Measurements from ENCODE around the gene MORC2.

Gene MORC2

DNA sequence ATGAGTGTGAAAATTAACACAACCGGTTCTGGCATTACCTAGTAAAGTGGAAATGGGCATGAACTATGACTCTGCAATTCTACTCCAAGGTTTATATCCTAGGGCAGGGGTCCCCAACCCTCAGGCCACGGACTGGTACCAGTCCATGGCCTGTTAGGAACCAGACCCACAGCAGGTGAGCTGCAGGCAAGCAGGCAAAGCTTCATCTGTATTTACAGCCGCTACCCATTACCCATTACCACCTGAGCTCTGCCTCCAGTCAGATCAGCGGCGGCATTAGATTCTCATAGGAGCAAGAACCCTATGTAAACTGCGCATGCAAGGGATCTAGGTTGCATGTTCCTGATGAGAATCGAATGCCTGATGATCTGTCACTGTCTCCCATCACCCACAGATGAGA, 49.8 kb downstream of the MORC2 start:
- no peaks in the 10 kb centered on the region for H3K36me3 ChIP-seq (ENCODE audit: insufficient read depth, low read length)
- H3K27me3 ChIP-seq (ENCODE audit: control insufficient read depth in 1 of 2, insufficient read depth in 2 of 2, low read length in 2 of 2) = no peaks in the 10 kb centered on the region
- peaks cover 13% of the 10 kb centered on the region for H3K4me1 ChIP-seq (ENCODE audit: insufficient read depth, low read length)
- H3K27ac ChIP-seq (ENCODE audit: low read depth, low read length) = no peak overlapping the region
- peaks cover 6% of the 10 kb centered on the region for H3K9me3 ChIP-seq (ENCODE audit: low read length)
- H3K9ac ChIP-seq (ENCODE audit: low read length) = no peak overlapping the region
- H3K4me3 ChIP-seq (ENCODE audit: low read depth in 1 of 2, low read length in 2 of 2) = no peak overlapping the region

DNA sequence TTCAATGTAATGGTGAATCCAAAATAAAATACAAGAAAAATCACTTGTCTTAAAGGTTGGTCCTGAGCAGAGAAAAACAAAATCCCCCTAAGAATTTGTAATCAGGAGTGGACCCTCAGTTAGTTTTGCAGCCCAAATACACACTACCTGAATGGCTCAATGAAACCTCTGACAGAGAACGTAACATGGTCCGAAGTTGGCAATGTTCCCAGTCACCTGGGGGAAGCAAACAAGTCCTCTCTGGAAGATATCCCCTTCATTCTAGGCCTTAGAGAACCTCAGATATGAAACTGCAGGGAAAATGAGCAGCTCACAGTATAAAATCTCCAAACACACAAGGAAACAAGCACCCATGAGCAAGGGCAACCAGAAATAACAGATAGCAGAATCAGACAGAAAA, 58.2 kb downstream of the MORC2 start:
- Histone ChIP-seq H3K27ac (ENCODE audit: low read depth, low read length) (no peak overlapping the region), H3K9me3 (ENCODE audit: low read length) (no peaks in the 10 kb centered on the region), H3K9ac (ENCODE audit: low read length) (no peak overlapping the region), H3K36me3 (ENCODE audit: insufficient read depth, low read length) (no peaks in the 10 kb centered on the region), H3K27me3 (ENCODE audit: control insufficient read depth in 1 of 2, insufficient read depth in 2 of 2, low read length in 2 of 2) (no peaks in the 10 kb centered on the region), H3K4me1 (ENCODE audit: insufficient read depth, low read length) (no peaks in the 10 kb centered on the region), H3K4me3 (ENCODE audit: low read depth in 1 of 2, low read length in 2 of 2) (no peak overlapping the region)

DNA sequence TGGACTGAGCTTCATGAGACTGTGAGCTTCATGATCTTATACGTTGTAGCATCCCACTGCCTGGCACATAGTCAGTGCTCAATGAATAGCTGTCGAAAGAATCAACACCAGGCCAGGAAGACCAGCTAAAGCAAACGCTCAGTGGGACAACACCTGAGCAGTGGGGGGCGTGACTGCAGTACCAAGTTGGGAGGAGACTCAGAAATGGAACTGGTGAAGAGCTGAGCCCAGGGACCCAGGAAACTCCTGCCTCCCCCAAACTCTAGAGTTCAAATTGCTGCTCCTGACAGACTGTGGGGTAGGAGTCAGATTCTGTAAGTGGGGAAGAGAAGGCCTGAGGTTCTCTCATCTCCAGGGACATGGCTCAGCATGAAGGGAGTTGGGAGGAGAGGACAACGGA, 59.3 kb downstream of the MORC2 start:
- H3K4me1 ChIP-seq (ENCODE audit: insufficient read depth, low read length) = no peaks in the 10 kb centered on the region
- H3K27ac ChIP-seq (ENCODE audit: low read depth, low read length) = no peak overlapping the region
- no peak overlapping the region for H3K4me3 ChIP-seq (ENCODE audit: low read depth in 1 of 2, low read length in 2 of 2)
- H3K9ac ChIP-seq (ENCODE audit: low read length) = no peak overlapping the region
- no peaks in the 10 kb centered on the region for H3K36me3 ChIP-seq (ENCODE audit: insufficient read depth, low read length)
- H3K27me3 ChIP-seq (ENCODE audit: control insufficient read depth in 1 of 2, insufficient read depth in 2 of 2, low read length in 2 of 2) = no peaks in the 10 kb centered on the region
- H3K9me3 ChIP-seq (ENCODE audit: low read length) = no peaks in the 10 kb centered on the region

DNA sequence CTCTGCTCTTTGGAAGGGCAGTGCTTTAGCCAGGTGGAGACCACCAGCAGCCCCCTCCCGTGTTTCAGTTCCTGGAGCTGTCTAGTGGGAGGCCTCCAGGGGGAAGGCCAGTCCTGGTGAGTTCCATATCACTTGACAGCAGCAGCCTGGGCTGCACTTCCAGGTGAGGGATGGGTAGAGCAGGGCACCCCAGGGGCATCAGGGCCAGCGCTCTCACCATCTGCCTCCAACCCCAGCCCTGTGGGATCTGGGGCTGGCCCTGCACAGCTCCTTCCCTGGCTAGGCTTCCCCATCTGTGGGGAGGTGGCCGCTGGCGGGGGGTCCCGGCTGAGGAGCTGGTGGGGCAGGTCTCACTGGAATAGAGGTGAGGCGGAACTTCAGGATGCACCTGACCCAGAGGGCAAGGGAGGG, 60.5 kb downstream of the MORC2 start:
- Histone ChIP-seq H3K4me1 (ENCODE audit: insufficient read depth, low read length) (no peaks in the 10 kb centered on the region), H3K36me3 (ENCODE audit: insufficient read depth, low read length) (no peaks in the 10 kb centered on the region), H3K4me3 (ENCODE audit: low read depth in 1 of 2, low read length in 2 of 2) (no peak overlapping the region)

DNA sequence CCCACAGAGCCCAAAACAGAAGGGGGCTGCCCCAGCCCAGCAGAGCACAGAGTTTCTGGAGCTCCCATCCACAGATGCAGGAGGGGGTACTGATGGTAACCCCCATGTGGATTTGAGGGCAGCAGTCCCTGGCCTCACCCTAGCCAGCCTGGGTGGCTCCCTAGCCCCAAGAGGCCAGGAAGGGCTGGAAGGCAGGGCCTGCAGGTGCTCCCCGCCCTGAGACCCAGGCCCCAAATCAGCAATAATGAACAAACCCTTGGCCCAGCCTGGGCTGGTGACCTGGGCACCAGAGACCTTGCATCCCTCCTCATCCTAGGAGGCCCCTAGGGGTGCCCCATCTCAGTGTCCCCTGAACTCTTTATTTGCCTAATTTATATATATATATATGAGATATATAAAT, 61.6 kb downstream of the MORC2 start:
- Histone ChIP-seq H3K36me3 (ENCODE audit: insufficient read depth, low read length) (no peaks in the 10 kb centered on the region), H3K9me3 (ENCODE audit: low read length) (no peaks in the 10 kb centered on the region), H3K27me3 (ENCODE audit: control insufficient read depth in 1 of 2, insufficient read depth in 2 of 2, low read length in 2 of 2) (no peaks in the 10 kb centered on the region), H3K27ac (ENCODE audit: low read depth, low read length) (no peak overlapping the region), H3K9ac (ENCODE audit: low read length) (no peak overlapping the region), H3K4me1 (ENCODE audit: insufficient read depth, low read length) (no peaks in the 10 kb centered on the region), H3K4me3 (ENCODE audit: low read depth in 1 of 2, low read length in 2 of 2) (no peak overlapping the region)

More for the DNA sequence above, 60.5 kb downstream of the MORC2 start:
- no peak overlapping the region for H3K9ac ChIP-seq (ENCODE audit: low read length)
- no peaks in the 10 kb centered on the region for H3K9me3 ChIP-seq (ENCODE audit: low read length)
- no peaks in the 10 kb centered on the region for H3K27me3 ChIP-seq (ENCODE audit: control insufficient read depth in 1 of 2, insufficient read depth in 2 of 2, low read length in 2 of 2)
- H3K27ac ChIP-seq (ENCODE audit: low read depth, low read length) = no peak overlapping the region

DNA sequence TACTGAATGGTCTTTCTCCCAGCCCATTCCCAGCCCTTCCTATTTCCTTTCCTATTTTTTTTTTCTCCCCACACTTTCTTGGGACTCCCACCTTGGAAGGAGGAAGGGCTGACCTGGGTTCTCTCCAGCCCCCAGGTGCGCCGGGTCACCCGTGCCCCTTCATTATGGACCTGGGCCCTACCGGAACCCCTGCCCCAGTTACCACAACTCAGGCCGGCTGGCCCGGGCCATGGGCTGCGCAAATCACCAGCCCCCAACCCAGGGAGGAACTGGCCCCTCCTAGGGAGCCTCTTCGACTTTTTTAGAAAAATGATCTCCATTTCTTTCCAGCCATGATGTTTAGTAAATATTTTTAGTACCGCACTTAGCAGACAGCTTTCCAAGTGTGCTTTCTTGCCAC, 62.2 kb downstream of the MORC2 start:
- Histone ChIP-seq H3K27ac (ENCODE audit: low read depth, low read length) (no peak overlapping the region), H3K4me1 (ENCODE audit: insufficient read depth, low read length) (no peaks in the 10 kb centered on the region), H3K27me3 (ENCODE audit: control insufficient read depth in 1 of 2, insufficient read depth in 2 of 2, low read length in 2 of 2) (no peaks in the 10 kb centered on the region), H3K9ac (ENCODE audit: low read length) (no peak overlapping the region), H3K36me3 (ENCODE audit: insufficient read depth, low read length) (no peaks in the 10 kb centered on the region), H3K9me3 (ENCODE audit: low read length) (no peaks in the 10 kb centered on the region), H3K4me3 (ENCODE audit: low read depth in 1 of 2, low read length in 2 of 2) (no peak overlapping the region)

DNA sequence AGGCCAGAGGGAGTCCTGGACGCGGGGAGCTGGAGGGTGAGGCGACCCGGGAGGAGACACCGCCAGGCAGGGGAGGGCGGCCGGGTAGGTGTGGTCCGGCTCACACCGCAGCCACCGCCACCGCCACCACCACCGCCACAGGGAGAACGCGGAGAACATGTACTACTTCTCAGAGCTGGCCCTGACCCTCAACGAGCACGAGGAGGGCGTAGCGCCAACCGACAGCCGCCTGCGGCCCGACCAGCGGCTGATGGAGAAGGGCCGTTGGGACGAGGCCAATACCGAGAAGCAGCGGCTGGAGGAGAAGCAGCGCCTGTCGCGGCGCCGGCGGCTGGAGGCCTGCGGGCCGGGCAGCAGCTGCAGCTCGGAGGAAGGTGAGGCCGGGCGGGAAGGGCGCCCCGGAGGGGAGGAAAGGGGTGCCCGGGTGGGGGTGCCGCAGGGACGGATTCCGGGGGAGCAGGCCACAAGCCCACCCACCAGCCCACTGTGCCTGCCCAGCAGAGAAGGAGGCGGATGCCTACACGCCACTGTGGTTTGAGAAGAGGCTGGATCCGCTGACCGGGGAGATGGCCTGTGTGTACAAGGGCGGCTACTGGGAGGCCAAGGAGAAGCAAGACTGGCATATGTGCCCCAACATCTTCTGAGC, 62.8 kb downstream of the MORC2 start:
- Histone ChIP-seq H3K4me3 (ENCODE audit: low read depth in 1 of 2, low read length in 2 of 2) (no peak overlapping the region), H3K27ac (ENCODE audit: low read depth, low read length) (no peak overlapping the region), H3K4me1 (ENCODE audit: insufficient read depth, low read length) (no peaks in the 10 kb centered on the region), H3K36me3 (ENCODE audit: insufficient read depth, low read length) (no peaks in the 10 kb centered on the region), H3K27me3 (ENCODE audit: control insufficient read depth in 1 of 2, insufficient read depth in 2 of 2, low read length in 2 of 2) (no peaks in the 10 kb centered on the region), H3K9me3 (ENCODE audit: low read length) (no peaks in the 10 kb centered on the region), H3K9ac (ENCODE audit: low read length) (no peak overlapping the region)

DNA sequence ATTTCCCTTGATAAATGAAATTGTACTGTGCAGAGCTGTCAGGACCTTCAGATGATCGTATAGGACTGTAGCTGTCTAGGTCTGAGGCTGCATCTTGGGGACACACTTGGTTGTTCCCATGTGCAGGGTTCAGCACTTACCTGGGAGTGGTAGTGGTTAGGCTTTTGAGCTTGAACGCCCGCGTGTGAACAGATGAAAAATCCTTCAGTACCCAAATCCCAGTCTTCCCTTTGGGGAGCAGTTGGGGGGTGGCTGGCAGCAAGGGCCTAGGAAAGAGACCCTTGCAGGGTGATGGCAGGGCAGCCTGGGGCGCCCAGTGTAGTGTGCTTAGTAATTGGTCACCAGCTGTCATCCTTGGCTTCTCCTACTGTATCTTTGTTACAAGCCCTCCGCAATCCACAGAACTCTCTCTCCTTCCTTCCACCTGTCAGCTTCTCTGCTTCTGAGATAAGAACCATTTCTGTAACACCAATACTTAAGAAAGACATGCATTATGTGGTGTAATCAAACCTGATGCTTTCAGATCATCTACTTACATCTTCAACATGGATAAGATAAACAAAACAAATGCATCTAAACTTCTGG, 64.6 kb downstream of the MORC2 start:
- no peaks in the 10 kb centered on the region for H3K36me3 ChIP-seq (ENCODE audit: insufficient read depth, low read length)
- H3K4me3 ChIP-seq (ENCODE audit: low read depth in 1 of 2, low read length in 2 of 2) = no peak overlapping the region
- H3K9ac ChIP-seq (ENCODE audit: low read length) = no peak overlapping the region
- H3K27ac ChIP-seq (ENCODE audit: low read depth, low read length) = no peak overlapping the region
- H3K27me3 ChIP-seq (ENCODE audit: control insufficient read depth in 1 of 2, insufficient read depth in 2 of 2, low read length in 2 of 2) = no peaks in the 10 kb centered on the region
- no peaks in the 10 kb centered on the region for H3K9me3 ChIP-seq (ENCODE audit: low read length)
- H3K4me1 ChIP-seq (ENCODE audit: insufficient read depth, low read length) = no peaks in the 10 kb centered on the region

DNA sequence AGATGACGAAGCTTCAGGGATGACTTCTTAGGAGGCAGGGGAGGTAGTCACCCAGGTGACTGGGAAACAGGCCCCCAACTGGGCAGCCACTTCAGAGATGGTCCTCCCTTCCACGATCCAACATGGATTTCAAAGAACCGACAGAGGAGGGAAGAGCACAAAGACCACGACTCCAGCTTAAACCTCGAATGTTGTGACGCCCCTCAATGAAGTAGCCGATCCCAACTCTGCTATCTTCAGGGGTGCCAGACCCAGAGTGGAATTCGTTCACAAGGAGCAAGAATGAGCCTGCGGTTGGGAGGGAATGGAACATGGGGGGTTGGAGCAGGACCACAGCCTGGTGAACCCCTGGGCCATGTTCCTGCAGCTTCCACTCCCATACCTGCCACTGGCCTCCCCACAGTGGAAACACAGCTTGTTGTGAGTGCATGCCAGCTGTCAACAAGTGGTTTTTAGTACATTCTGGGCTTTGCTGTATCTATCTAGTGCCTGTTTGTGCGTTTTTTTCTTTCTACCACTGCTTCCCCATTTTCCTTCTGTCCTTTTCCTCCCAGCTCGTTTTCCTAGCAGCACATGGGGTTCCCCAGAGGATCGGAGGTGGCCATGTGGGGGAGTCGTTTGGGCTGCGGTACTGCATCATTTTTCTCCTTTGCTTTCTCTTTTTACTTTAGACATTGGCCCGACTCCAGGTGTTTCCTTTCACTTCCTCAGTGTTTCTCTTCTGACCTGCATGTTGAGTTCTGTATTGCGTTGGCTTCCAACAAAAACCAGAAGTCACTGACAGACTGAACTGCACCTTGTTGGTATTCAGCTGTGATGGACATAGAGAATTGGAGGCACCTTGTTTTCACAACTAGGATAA, 65.8 kb downstream of the MORC2 start:
- Histone ChIP-seq H3K9me3 (ENCODE audit: low read length) (no peaks in the 10 kb centered on the region), H3K4me3 (ENCODE audit: low read depth in 1 of 2, low read length in 2 of 2) (no peak overlapping the region), H3K36me3 (ENCODE audit: insufficient read depth, low read length) (no peaks in the 10 kb centered on the region), H3K9ac (ENCODE audit: low read length) (no peak overlapping the region), H3K27me3 (ENCODE audit: control insufficient read depth in 1 of 2, insufficient read depth in 2 of 2, low read length in 2 of 2) (no peaks in the 10 kb centered on the region), H3K4me1 (ENCODE audit: insufficient read depth, low read length) (no peaks in the 10 kb centered on the region), H3K27ac (ENCODE audit: low read depth, low read length) (no peak overlapping the region)

DNA sequence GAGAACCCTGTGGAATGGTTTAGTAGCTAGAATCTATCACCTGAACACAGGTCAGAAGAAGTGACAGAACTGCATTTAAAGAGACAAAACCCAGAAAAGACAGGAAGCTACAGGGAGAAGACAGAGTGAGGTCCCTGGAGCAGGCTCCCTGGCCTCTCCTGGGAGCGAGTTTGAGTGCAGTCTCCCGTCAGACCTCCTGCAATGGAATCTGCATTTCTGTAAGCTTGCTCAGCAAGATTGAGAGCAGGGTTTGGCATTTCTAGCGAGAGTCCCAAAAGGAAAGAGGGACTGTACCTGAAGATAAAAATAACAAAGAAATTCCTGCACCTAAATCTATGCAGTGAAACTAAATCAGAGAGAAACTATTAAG, 74.2 kb downstream of the MORC2 start:
- no peak overlapping the region for H3K27ac ChIP-seq (ENCODE audit: low read depth, low read length)
- no peaks in the 10 kb centered on the region for H3K9me3 ChIP-seq (ENCODE audit: low read length)

DNA sequence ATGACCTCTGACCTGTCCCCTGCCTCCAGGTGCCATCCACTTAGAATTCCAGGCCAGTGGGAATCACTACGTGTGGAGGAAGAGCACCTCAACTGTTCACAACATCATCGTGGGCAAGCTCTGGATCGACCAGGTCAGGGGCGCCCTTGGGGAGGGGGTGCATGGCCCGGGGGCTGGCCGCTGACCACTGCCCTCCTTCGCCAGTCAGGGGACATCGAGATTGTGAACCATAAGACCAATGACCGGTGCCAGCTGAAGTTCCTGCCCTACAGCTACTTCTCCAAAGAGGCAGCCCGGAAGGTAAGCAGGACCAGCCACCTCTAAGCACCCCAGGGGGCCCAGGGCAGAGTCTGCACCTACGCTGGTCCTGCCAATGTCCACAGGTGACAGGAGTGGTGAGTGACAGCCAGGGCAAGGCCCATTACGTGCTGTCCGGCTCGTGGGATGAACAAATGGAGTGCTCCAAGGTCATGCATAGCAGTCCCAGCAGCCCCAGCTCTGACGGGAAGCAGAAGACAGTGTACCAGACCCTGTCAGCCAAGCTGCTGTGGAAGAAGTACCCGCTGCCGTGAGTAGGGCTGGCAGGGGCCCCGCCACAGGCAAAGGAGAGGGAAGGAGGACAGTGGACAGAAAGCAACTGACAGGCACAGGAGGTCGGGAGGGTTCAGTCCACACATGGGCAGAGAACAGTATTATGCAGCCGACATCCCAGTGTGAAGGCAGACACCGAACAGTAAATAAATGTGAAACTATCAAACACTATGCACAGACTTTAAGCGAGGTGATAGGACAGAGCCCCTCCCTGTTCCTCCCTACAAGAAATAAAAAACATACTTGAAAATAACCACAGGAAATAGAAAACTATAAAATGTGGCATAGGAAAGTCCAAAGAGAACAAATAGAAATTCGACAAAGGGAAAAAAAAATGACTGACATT, 74.9 kb downstream of the MORC2 start:
- Histone ChIP-seq H3K36me3 (ENCODE audit: insufficient read depth, low read length) (no peaks in the 10 kb centered on the region), H3K9ac (ENCODE audit: low read length) (no peak overlapping the region), H3K27ac (ENCODE audit: low read depth, low read length) (no peak overlapping the region), H3K4me3 (ENCODE audit: low read depth in 1 of 2, low read length in 2 of 2) (no peak overlapping the region), H3K4me1 (ENCODE audit: insufficient read depth, low read length) (no peaks in the 10 kb centered on the region), H3K27me3 (ENCODE audit: control insufficient read depth in 1 of 2, insufficient read depth in 2 of 2, low read length in 2 of 2) (no peaks in the 10 kb centered on the region), H3K9me3 (ENCODE audit: low read length) (no peaks in the 10 kb centered on the region)

More for the DNA sequence above, 74.2 kb downstream of the MORC2 start:
- no peak overlapping the region for H3K9ac ChIP-seq (ENCODE audit: low read length)
- H3K4me1 ChIP-seq (ENCODE audit: insufficient read depth, low read length) = no peaks in the 10 kb centered on the region
- no peak overlapping the region for H3K4me3 ChIP-seq (ENCODE audit: low read depth in 1 of 2, low read length in 2 of 2)
- H3K27me3 ChIP-seq (ENCODE audit: control insufficient read depth in 1 of 2, insufficient read depth in 2 of 2, low read length in 2 of 2) = no peaks in the 10 kb centered on the region
- no peaks in the 10 kb centered on the region for H3K36me3 ChIP-seq (ENCODE audit: insufficient read depth, low read length)

Measured in muscle layer of colon (tissue), 2 donors.